ENCODE results near the gene BANP. TPM values are rescaled to one million over a fixed set of nuclear protein-coding genes. Genes with fewer than 3 reads are reported as not detected.
"Not testable (repeated sequence)": the region's sequence is repeated elsewhere in the genome, so short reads cannot be mapped to it uniquely, and the experiment has no call there.

The BANP gene
- total and polyA plus RNA-seq, 2 of the 8 experiments (the other 6 are each of a cell fraction or from before 2014, with no cell fraction given) = 25.8 to 39.8 TPM

GRCh38 chr16:88043208-88043910 is 92.1 kb downstream of the BANP start:
- H2BK20ac ChIP-seq (ENCODE audit: low read length); H3K4me3 ChIP-seq (ENCODE audit: extremely low read depth in 1 of 4, insufficient read depth in 2 of 4, low read depth in 3 of 4, low read length in 4 of 4); H2AFZ ChIP-seq (ENCODE audit: low read length); H2AK5ac ChIP-seq (ENCODE audit: low read depth, low read length); H4K20me1 ChIP-seq (replicated peaks in 1 of 2; ENCODE audit: control insufficient read depth in 1 of 2, insufficient read depth in 2 of 2, low read length in 2 of 2); H3K27ac ChIP-seq (ENCODE audit: low read depth, low read length); H3K23ac ChIP-seq (ENCODE audit: insufficient read length); H3K18ac ChIP-seq (ENCODE audit: extremely low read depth, low read length); H3K14ac ChIP-seq (ENCODE audit: insufficient read length); H3K79me1 ChIP-seq (ENCODE audit: low read depth, low read length); H3K56ac ChIP-seq (replicated peaks; ENCODE audit: insufficient read length, low read depth, low read length); H4K8ac ChIP-seq (ENCODE audit: extremely low read depth, insufficient read depth, low read length); H2BK15ac ChIP-seq (ENCODE audit: low read length); H3K79me2 ChIP-seq (ENCODE audit: control insufficient read depth in 1 of 2, insufficient read depth in 2 of 2, low read length in 2 of 2); H4K5ac ChIP-seq (ENCODE audit: insufficient read length, low read depth, low read length); H4K91ac ChIP-seq (replicated peaks; ENCODE audit: insufficient read length, low read length); H3K4ac ChIP-seq (replicated peaks; ENCODE audit: insufficient read length, low read depth, low read length); H3K4me2 ChIP-seq (ENCODE audit: insufficient read depth in 1 of 2, low read depth in 2 of 2, low read length in 2 of 2); DNase-seq (ENCODE audit: low read depth in 1 of 2, low spot score in 2 of 2); H3K4me1 ChIP-seq (replicated peaks in 1 of 4; ENCODE audit: control insufficient read depth in 3 of 4, insufficient read depth in 4 of 4, low read length in 3 of 4); H2BK5ac ChIP-seq (ENCODE audit: low read depth, low read length); H3K9ac ChIP-seq (replicated peaks in 1 of 4; ENCODE audit: extremely low read depth in 1 of 4, low read depth in 3 of 4, low read length in 3 of 4); H3K27me3 ChIP-seq (replicated peaks in 1 of 4; ENCODE audit: control insufficient read depth in 3 of 4, extremely low read depth in 1 of 4, insufficient read depth in 3 of 4, low read length in 3 of 4); POLR2A ChIA-PET (ENCODE audit: partially characterized antibody); H3K9me3 ChIP-seq (ENCODE audit: insufficient read depth in 2 of 2, low read depth in 1 of 2, low read length in 1 of 2); H2BK120ac ChIP-seq (replicated peaks; ENCODE audit: low read depth, low read length); FAIRE-seq; H3K23me2 ChIP-seq (ENCODE audit: low read depth, low read length); H3K36me3 ChIP-seq (ENCODE audit: control insufficient read depth in 2 of 4, insufficient read depth in 4 of 4, low read length in 3 of 4); H2BK12ac ChIP-seq (ENCODE audit: low read depth, low read length): not testable (repeated sequence)
- 83% methylated on average over 8 of the region's 8 CpGs; no CpG with 5 or more reads in 1 of the 2 experiments for WGBS, 2 experiments (ENCODE audit: extremely low coverage in 1 of 2, insufficient coverage in 1 of 2, insufficient read length in 1 of 2, insufficient replicate concordance in 2 of 2, low coverage in 1 of 2, low lambda C conversion rate in 2 of 2, missing lambda C conversion rate in 1 of 2)
- CTCF ChIA-PET (ENCODE audit: partially characterized antibody) = interaction anchor here (0.6 to 1.4 kb wide), 2 partner anchors 20 to 95 kb away, joined by 3 read pairs; no protein-coding TSS in a partner anchor

GRCh38 chr16:88044121-88044581 is 92.9 kb downstream of the BANP start:
- H4K91ac ChIP-seq (replicated peaks; ENCODE audit: insufficient read length, low read length) = not testable (repeated sequence)

More at GRCh38 chr16:88044121-88044581, 92.9 kb downstream of the BANP start:
- FAIRE-seq; H3K23ac ChIP-seq (ENCODE audit: insufficient read length); H3K14ac ChIP-seq (ENCODE audit: insufficient read length); H4K20me1 ChIP-seq (replicated peaks in 1 of 2; ENCODE audit: control insufficient read depth in 1 of 2, insufficient read depth in 2 of 2, low read length in 2 of 2); H3K23me2 ChIP-seq (ENCODE audit: low read depth, low read length); H3K79me1 ChIP-seq (ENCODE audit: low read depth, low read length); H3K9ac ChIP-seq (replicated peaks in 1 of 4; ENCODE audit: extremely low read depth in 1 of 4, low read depth in 3 of 4, low read length in 3 of 4); H2AK5ac ChIP-seq (ENCODE audit: low read depth, low read length); H3K4ac ChIP-seq (replicated peaks; ENCODE audit: insufficient read length, low read depth, low read length); POLR2A ChIA-PET (ENCODE audit: partially characterized antibody); H4K5ac ChIP-seq (ENCODE audit: insufficient read length, low read depth, low read length); DNase-seq (ENCODE audit: low read depth in 1 of 2, low spot score in 2 of 2); H3K4me1 ChIP-seq (replicated peaks in 1 of 4; ENCODE audit: control insufficient read depth in 3 of 4, insufficient read depth in 4 of 4, low read length in 3 of 4); H3K27me3 ChIP-seq (replicated peaks in 1 of 4; ENCODE audit: control insufficient read depth in 3 of 4, extremely low read depth in 1 of 4, insufficient read depth in 3 of 4, low read length in 3 of 4); H2BK5ac ChIP-seq (ENCODE audit: low read depth, low read length); H2AFZ ChIP-seq (ENCODE audit: low read length); H3K4me2 ChIP-seq (ENCODE audit: insufficient read depth in 1 of 2, low read depth in 2 of 2, low read length in 2 of 2); H3K36me3 ChIP-seq (ENCODE audit: control insufficient read depth in 2 of 4, insufficient read depth in 4 of 4, low read length in 3 of 4); H3K9me3 ChIP-seq (ENCODE audit: insufficient read depth in 2 of 2, low read depth in 1 of 2, low read length in 1 of 2); H3K27ac ChIP-seq (ENCODE audit: low read depth, low read length); H3K79me2 ChIP-seq (ENCODE audit: control insufficient read depth in 1 of 2, insufficient read depth in 2 of 2, low read length in 2 of 2); H3K4me3 ChIP-seq (ENCODE audit: extremely low read depth in 1 of 4, insufficient read depth in 2 of 4, low read depth in 3 of 4, low read length in 4 of 4); H2BK15ac ChIP-seq (ENCODE audit: low read length); H3K18ac ChIP-seq (ENCODE audit: extremely low read depth, low read length); H2BK120ac ChIP-seq (replicated peaks; ENCODE audit: low read depth, low read length); H4K8ac ChIP-seq (ENCODE audit: extremely low read depth, insufficient read depth, low read length); H3K56ac ChIP-seq (replicated peaks; ENCODE audit: insufficient read length, low read depth, low read length); H2BK20ac ChIP-seq (ENCODE audit: low read length): not testable (repeated sequence)
- CTCF ChIA-PET (ENCODE audit: partially characterized antibody) = interaction anchor here (0.7 kb wide), 1 partner anchor 84 kb away, joined by 3 read pairs; no protein-coding TSS in a partner anchor
- 0 out of 2 replicates have a peak overlapping the region, but pooled peaks have one; percentile 27 for H2BK12ac ChIP-seq (ENCODE audit: low read depth, low read length)
- 90% methylated on average over 13 of the region's 14 CpGs; no CpG with 5 or more reads in 1 of the 2 experiments for WGBS, 2 experiments (ENCODE audit: extremely low coverage in 1 of 2, insufficient coverage in 1 of 2, insufficient read length in 1 of 2, insufficient replicate concordance in 2 of 2, low coverage in 1 of 2, low lambda C conversion rate in 2 of 2, missing lambda C conversion rate in 1 of 2)
